NCI-H2171 treated with DMSO at 0.1 percent for 48 hours (cell line): ENCODE data around the gene LZTS2.
A peak's percentile ranks its signal among the peaks of the same experiment; 100 is the strongest.

ENCODE experiments used
- DNase-seq: peaks from one replicate; lab custom pipeline; 2025; lab: John Stamatoyannopoulos, UW

Gene LZTS2

DNA sequence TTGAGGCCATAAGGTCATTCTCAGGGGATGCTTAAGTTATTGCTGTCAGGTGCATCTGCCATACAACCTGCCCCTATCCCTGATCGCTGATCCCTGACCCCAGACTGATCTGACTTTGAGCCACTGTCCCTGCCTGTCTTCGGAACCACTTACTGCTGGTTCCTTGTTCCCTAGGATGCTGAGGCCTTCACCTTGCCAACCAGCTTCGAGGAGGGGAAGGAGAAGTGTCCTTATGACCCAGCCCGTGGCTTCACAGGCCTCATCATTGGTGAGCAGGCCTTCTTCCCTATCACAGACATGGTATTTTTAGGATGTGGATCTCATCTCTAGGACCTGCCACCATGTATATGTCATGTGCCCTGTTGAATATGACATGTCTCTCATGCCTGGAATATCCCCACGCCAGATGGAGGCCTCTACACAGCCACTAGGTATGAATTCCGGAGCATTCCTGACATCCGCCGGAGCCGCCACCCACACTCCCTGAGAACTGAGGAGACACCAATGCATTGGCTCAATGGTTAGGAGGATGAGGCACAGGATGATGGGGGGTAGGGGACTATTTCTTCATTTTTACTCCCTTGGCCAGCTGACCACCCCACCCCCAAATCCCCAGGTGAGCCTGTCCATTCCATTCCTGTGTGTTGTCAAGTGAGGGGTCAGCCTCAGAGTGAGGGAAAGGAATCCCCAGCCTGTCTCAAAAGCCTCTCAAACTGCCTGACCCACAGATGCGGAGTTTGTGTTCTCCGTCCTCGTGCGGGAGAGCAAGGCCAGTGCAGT is 21.3 kb upstream of the LZTS2 start:
- DNase-seq: no peak

DNA sequence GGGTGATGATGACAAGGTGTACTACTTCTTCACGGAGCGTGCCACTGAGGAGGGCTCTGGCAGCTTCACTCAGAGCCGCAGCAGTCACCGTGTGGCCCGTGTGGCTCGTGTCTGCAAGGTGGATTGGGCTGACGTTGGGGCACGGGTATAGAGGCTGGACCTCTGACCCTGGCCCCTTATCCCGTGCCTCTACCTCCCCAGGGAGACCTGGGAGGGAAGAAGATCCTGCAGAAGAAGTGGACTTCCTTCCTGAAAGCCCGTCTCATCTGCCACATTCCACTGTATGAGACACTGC is 20.8 kb upstream of the LZTS2 start:
- no peak for DNase-seq

DNA sequence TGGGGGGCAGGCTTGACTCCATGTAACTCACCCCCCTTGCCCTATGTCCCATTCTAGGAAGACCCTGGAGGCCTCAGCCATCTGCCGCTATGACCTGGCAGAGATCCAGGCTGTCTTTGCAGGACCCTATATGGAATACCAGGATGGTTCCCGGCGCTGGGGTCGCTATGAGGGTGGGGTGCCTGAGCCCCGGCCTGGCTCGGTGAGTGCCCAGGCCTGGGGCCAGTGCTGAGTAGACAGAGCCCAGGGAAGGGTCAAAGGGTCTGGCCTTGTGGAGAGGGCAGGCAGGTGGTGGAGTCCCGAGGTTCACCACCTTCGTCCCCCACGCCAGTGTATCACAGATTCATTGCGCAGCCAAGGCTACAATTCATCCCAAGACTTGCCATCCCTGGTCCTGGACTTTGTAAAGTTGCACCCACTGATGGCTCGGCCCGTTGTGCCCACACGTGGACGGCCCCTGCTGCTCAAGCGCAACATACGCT is 19.8 kb upstream of the LZTS2 start:
- no peak for DNase-seq

DNA sequence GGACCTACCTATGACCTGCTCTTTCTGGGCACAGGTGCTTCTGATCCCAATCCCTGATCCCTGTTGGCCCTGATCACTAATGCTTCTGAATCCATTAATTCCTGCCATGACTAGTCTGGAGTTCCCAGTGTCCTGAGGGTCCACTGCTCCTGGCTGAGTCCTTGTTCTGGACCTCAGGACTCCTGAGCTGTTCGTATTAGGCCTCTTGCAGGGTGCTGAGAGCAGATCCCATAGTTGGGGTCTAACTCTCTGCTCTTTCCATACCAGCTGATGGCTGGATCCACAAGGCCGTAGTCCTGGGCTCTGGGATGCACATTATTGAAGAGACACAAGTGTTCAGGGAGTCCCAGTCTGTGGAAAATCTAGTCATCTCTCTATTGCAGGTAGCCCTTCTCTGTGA is 19.3 kb upstream of the LZTS2 start:
- DNase-seq: no peak

DNA sequence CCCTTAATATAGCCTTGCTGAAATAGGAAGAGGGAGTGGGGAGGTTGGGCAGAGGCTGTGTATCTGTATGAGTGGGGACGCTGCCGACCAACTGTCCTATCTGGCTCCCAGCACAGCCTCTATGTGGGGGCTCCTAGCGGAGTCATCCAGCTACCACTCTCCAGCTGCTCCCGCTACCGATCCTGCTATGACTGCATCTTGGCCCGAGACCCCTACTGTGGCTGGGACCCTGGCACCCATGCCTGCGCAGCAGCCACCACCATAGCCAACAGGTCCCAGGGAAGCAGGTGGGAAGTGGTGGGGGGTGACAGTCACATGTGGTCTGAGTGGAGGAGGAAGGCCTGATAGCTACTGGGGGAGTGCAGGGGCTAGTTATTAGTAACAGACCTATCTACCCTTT is 18.9 kb upstream of the LZTS2 start:
- no peak for DNase-seq

DNA sequence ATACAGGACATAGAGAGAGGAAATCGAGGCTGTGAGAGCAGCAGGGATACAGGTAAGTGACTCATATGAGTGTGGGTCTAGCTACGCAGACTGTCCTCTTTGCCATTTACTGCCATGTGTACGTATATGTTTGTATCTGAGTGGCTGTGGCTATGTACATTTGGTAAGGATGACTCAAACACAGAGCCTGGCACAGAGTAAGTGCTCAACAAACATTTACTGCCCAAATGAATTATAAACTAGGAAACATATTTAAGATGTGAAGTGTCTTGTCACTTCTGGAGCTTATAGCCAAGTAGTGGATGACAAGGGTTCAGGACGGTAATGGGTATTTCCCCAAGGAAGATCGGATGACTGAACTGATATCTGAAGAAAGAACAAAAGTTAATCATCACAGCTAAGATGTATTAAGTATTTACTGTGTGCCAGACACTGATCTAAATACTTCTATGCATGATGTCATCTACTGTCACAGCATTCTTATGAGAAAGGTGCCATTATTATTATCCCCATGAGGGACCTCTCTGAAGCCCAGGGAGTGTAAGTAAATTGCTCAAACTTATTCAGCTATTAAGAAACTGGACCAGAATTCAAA is 18.3 kb upstream of the LZTS2 start:
- DNase-seq: no peak

DNA sequence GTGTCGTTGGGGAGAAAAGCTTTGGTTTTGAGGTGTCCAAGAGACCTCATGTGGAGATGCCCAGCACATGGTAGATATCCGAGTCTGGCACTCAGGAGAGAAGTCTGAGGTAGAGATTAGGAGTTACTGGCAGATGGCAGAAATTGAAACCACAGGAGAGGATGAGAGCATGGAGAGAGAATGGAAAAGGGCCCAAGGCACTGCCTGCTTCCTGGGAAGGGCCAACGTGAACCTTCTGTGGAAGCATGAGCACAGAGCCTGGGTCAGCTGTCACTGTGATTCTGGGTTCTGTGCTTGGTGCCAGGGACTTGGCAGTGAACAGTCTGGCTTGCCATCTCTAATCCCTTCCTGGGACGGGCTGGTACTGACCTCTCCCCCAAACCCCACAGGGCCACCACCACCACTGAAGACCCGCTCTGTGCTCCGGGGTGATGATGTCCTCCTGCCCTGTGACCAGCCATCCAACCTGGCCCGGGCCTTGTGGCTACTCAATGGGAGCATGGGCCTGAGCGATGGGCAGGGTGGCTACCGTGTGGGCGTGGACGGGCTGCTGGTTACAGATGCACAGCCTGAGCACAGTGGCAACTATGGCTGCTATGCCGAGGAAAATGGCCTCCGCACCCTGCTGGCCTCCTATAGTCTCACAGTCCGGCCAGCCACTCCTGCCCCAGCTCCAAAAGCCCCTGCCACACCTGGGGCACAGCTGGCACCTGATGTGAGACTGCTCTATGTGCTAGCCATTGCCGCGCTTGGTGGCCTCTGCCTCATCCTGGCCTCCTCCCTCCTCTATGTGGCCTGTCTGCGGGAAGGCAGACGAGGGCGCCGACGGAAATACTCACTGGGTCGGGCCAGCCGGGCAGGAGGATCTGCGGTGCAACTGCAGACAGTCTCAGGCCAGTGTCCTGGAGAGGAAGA is 16.4 kb upstream of the LZTS2 start:
- DNase-seq: no peak

DNA sequence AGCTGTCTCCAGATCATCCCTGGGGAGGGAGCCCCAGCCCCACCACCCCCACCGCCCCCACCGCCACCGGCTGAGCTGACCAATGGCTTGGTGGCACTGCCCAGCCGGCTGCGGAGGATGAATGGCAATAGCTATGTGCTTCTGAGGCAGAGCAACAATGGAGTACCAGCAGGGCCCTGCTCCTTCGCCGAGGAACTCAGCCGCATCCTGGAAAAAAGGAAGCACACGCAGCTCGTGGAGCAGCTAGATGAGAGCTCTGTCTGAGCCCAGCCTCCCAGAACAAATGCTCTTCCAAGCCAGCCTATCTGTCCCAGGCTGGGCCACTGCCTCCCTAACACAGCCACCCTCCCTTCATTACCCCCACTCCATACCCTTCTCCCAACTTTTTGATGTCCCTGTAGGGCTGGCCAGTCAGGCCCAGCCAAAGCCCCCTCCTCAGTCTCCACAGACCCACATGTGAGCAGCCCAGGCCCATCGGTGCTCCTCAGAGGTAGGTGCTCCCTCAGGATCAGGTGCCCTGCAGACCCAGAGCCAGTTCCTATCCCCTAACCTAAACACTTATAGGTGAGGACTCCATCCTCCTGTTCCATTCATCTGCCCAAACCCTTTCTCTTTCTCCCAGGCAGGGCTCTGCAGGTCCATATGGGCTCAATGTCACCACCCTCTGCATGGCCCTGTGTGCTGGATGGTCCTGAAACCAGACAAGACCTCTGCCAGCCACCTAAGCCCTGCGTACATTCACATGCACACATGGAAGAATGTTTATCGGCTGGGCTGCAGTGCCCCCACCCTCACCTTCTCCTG is 15.5 kb upstream of the LZTS2 start:
- DNase-seq: no peak

DNA sequence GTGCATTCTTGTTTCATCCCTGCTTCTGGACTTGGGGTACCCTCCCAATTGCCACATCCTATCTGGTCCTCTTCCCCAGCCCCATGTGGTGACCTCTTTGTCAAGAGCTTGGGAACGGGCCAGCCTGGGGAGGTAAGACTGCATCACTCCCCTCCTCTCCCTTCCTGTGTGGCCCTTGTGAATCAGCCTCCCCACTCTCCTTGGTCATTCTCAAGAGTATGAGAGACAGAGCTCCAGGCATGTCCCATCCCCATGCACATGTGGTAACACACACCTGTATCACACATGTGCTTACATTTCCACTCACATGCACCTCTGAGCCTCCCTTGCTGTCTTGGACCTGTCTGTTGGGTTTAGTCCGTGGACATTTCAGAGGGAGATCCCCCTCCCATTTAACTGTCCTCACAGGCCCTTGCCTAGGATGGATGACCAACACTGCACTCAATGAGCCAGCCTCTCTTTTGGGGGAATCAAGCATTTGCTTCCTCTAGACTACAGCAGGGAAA is 14.9 kb upstream of the LZTS2 start:
- no peak for DNase-seq

DNA sequence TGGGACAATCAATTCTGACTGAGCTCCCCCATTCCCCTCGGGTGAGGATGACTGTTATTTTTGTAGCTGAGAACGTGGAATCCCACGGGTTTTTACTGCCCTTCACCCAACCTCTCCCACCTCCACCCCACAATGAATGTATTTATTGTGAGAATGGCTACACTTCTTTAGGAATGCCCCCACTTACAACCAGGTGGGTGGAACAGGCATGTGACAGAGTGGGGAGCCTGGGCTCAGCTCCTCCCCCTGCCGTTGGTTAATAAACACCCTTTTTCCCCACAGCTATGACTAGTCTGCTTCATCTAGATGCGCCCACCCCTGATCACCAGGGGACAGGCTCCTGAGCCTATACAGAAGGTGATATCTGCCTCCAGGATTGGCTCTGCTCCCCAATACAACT is 14.3 kb upstream of the LZTS2 start:
- no peak for DNase-seq

DNA sequence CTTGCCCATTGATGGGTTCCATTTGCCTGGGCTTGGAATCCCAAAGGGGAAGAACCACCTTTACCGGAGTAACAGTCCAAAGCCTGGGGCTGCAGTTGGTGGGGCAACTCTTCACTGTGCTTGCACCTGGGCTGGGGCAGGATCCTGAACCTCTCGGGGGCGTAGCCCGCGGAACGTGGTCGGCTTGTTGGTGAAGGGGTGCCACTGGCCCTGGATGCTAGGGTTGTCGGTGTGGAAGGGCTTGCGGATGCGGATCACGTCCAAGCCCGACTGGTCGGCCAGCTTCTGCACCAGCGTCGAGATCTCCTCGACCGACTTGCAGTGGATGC is 13.0 kb upstream of the LZTS2 start:
- DNase-seq: no peak

DNA sequence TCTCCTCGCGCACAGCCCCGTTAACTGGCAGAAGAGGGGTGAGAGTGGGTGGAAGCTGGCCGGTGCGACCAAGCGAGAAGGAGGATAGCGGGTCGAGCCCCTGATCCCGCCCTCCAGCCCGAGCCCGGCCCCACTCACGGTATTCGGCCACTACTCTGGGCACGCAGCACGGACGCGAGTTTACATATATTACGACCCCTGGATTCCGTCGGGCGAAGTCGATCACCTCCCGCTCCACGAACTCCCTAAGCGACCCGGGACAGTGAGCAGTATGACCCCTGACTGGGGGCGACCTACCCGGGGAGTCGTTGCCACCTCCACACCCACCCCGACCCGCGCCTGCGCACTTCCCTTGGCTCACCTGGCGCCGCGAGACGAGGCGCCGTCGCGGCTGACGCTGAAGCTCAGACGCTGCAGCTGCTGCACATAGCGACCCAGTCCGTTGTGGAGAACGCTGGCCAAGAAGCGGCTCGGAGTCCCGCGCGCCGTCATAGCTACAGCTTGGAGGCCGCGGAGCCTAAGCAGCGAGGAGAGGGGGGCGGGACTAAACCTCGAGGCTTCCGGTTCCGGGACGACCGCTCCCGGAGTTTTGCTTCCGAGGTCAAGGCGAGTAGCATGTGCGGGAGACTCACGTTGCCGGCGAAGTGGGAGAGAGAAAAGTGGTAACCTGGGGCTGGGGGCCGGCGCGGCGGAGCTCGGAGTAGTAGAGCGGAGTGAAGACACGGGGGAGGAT is 12.5 kb upstream of the LZTS2 start, which contains the start of the genes MRPL43 and TWNK:
Gene MRPL43 (minus strand): TSS at position 546 of the 733 bp plus-strand sequence. CDS start 54 bp downstream, at position 492.
Gene TWNK (plus strand): TSS at position 592 of the 733 bp plus-strand sequence. CDS start 668 bp downstream, outside the sequence.
- DNase-seq: peak; percentile 47

DNA sequence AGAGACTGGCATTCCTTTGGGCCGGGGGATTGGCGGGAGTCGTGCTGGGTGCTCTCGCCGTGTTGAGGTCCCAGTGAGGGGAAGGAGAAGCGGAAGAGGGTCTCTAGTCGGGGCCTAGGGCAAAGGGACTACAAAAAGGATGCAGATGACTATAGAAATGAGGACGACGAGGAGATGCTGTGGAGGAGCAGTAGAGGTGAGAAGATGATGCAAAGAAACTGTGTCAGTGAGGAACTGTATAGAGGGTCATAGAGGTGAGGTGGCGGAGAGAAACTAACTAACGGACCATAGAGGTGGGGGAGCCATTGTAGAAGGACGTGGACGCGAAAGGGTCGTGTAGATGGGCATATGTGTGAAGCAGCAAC is 11.9 kb upstream of the LZTS2 start:
- DNase-seq: no peak

DNA sequence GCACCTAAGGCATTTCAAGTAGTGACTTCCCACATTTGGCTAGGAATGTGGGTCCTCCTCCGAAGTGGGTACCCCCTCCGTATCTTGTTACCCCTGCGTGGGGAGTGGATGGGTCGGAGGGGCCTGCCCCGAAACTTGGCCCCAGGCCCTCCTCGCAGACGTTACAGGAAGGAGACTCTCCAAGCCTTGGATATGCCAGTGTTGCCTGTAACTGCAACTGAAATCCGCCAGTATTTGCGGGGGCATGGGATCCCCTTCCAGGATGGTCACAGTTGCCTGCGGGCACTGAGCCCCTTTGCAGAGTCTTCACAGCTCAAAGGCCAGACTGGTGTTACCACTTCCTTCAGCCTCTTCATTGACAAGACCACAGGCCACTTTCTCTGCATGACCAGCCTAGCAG is 11.4 kb upstream of the LZTS2 start:
- DNase-seq: no peak

DNA sequence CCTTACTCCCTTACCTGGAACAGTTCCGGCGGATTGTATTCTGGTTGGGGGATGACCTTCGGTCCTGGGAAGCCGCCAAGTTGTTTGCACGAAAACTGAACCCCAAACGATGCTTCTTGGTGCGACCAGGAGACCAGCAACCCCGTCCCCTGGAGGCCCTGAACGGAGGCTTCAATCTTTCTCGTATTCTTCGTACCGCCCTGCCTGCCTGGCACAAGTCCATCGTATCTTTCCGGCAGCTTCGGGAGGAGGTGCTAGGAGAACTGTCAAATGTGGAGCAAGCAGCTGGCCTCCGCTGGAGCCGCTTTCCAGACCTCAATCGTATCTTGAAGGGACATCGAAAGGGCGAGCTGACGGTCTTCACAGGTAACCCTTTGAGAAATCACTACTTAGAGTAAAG is 10.5 kb upstream of the LZTS2 start:
- DNase-seq: no peak

DNA sequence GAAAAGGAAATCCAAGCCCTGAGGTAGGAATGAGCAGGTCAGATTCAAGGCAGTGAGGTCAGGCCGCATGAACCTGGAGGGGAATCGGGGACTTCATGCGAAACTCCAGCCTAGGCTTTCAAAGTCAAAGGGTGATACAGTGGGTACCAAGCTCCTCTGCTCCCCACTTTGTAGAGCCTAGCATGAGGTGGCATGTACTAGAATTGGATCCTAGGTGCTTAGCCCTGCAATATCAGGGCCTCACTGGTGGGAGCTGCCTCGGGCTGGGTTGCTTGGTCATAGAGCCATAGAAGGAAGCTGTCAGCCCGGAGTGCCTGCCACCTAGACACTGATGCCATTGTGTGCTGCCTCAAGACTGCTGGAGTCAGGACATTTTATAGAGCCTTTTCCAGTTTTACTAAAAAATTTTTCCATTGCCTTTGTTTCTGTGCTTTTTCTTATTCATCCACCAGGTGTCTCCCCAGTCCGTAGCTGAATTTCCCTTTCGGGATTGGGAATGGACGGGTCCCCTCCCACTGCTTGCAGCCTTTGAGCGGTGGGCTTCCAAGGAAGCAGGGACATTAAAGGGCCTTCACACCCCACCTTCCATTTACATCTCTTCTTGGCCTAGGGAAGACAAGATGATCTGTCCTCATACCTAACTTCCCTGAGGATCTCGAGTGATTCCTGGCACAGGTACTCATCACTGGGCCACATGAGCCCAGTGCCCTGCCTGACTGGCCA is 5.5 kb upstream of the LZTS2 start:
- DNase-seq: no peak

DNA sequence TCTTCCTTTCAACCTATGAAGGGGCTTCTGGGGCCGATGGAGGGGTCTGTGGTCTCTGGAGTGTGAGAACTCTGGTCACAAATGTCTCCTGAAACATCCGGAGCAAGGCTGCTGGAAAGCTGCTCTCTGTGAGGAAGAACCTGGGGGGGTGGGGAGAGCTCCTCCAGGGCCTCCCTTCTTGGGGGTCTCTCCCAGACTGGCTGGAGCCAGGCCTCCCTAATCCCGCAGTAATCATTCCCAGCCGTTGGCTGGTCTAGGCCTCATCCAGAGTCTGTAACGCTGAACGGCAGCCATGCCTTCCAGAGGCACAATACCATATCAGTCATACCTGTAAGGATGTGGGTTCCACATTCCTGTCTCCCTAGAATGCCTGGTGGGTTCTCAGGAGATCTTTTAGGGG is 4.4 kb upstream of the LZTS2 start:
- no peak for DNase-seq

DNA sequence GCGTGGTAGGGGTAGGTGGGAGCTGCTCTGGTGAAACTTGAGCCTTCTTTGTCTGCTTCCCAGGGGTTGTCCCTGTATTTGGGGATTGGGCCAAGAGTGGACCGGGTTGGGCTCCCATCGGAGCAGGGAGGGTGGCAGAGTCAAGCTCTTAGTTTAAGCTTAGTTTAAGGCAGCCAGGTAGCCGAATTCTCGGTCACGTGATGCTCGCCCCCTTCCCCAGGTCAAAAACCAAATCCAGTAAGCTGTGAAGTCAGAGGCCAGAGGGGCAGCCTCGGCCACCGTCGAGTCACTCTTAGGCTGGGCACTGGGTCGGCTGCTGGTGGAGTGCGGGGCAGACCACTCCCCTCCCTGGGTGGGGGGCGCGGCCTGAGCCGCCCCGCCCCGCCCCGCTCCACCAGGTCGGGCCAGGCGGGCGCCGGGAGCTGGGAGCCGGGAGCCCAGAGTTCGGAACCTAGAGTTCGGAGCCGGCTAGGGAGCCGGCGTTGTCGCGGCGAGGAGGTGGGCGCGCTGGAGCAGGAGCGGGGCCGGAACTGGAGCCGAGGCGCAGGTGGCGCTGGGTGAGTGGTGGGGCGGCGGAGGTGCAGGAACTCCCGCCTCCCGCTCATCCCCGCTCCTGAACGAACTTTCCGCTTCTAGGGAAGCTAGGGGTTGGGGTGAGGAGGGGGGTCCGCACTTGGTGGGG is 2.8 kb upstream of the LZTS2 start:
- DNase-seq: no peak

DNA sequence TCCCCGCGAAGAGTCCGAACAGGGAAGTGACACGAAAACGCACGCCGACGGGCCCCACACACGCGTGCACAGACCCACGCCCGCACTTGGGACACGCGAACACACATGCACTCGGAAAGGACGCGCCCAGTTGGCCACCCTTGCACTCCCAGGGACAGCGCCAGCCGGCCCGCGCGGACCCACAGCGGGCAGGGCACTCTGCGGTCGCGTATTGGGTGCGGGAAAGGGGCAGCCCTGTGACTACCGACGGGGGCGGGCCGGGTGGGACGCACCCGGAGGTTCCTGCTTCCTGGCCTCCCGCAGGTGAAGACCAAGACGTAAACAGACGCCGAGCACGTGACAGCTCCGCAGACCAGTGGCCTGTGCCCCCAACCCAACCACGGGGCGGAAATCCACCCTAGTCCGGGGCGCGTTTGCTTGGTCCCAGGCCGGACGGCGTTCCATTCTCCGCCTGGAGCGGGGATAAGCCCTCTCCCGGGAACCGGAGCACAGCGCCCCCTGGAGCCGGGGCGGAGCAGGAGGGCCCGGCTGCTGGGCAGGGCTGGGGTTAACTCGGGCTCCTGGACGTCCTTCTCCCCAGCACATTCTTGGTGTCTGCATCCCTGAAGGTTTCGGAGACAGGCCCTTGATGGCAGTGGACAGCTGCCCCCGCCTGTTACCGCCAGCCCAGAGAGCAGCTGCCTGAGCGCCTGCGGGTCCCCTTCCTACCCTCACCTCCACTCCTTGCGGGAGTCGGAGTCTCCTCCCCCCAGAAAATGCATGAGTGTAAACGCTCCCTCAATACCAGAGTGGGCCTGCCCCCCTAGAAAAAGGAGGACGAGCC is 2.0 kb upstream of the LZTS2 start:
- peak; percentile 51 for DNase-seq
